BLaER1 treated with 17β-estradiol and CSF1 and Interleukin-3, amounts not matched to agents 10 nM and 100 nM (cell line): ENCODE data around the gene DUSP10.

ENCODE experiments used
- H3K27ac ChIP-seq, 11 experiments: shearing (Covaris generic); formaldehyde crosslinking; 2 replicates each; pipeline ENCODE4 v1.8.1; 2022
- H3K27me3 ChIP-seq, 11 experiments: shearing (Covaris generic); formaldehyde crosslinking; 2 replicates each; pipeline ENCODE4 v1.8.1; 2022
- H3K36me3 ChIP-seq, 11 experiments: shearing (Covaris generic); formaldehyde crosslinking; 2 replicates each; pipeline ENCODE4 v1.8.1; 2022
- H3K4me1 ChIP-seq, 10 experiments: shearing (Covaris generic); formaldehyde crosslinking; 2 replicates each; pipeline ENCODE4 v1.8.1; 2022
- H3K4me2 ChIP-seq, 11 experiments: shearing (Covaris generic); formaldehyde crosslinking; 2 replicates each; pipeline ENCODE4 v1.8.1; 2022
- H3K4me3 ChIP-seq, 10 experiments: shearing (Covaris generic); formaldehyde crosslinking; 2 replicates each; pipeline ENCODE4 v1.8.1; 2022
- H3K9ac ChIP-seq, 11 experiments: shearing (Covaris generic); formaldehyde crosslinking; 2 replicates each; pipeline ENCODE4 v1.8.1; 2022
- H3K9me3 ChIP-seq, 11 experiments: shearing (Covaris generic); formaldehyde crosslinking; replicated peaks in 1 of 11; 2 replicates each; pipeline ENCODE4 v1.8.1; 2022
- H4K20me1 ChIP-seq, 11 experiments: shearing (Covaris generic); formaldehyde crosslinking; 2 replicates each; pipeline ENCODE4 v1.8.1; 2022
- Cebpa-rat ChIP-seq, 11 experiments: shearing (Covaris generic); IDR thresholded peaks; 2 replicates each; pipeline ENCODE4 v1.8.1; 2022

DUSP10 gene

DNA sequence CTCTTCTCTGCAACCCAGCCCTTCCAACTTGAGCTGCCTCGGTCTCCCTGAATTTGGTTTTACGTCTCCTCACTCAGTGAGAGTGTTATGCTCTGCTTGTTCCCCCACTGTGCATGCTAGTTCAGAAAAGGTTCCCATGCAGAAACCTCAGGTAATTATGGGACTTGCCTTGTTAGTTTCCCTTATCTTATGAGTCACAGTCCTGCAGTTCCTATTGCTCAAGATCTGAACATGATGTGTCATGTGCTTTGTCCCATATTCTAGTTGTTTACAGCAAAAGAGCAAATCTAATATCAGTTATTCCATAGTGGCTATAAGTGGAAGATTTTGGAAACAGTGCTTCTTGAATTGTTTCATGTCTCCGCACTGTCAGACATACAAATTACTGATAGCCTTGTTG lies 74.4 kb downstream of the DUSP10 start:
- no peak for TF ChIP-seq Cebpa-rat (IDR thresholded peaks at IDR 0.05)
- peak overlapping the region in 6 of 11 experiments; percentile 23 to 75 (median 50); a peak in 12 of 22 replicates for H3K4me2 ChIP-seq
- peak overlapping the region in 6 of 11 experiments; percentile 9 to 63 (median 44); a peak in 9 of 22 replicates for H3K27ac ChIP-seq
- H3K36me3 ChIP-seq = no peaks in the 10 kb centered on the region
- H3K4me1 ChIP-seq = peaks cover 0 to 33% (median 7%) of the 10 kb centered on the region in 10 experiments; a peak in 10 of 20 replicates
- H3K9me3 ChIP-seq = no peaks in the 10 kb centered on the region
- H4K20me1 ChIP-seq = no peaks in the 10 kb centered on the region
- no peaks in the 10 kb centered on the region for H3K27me3 ChIP-seq
- no peak overlapping the region for H3K9ac ChIP-seq
- no peak overlapping the region for H3K4me3 ChIP-seq

DNA sequence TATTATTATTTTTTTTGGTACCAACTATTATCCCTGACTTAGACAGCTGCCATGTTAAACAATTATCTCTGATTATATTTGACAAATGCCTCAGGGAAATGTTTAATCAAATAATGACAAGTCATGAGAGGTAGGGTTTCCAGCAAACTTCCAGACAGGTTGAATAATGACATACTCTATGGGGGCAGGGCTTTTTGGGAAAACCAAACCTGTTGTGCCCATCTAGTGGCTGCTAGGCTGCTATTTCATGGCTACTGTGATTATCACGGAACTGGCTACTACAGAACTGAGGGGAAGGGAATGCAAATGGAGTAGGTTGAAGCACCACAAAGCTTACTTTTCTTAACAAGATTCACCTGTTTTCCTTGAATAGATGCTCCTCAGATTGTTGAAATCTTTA lies 77.6 kb downstream of the DUSP10 start:
- Histone ChIP-seq H3K9me3 (no peaks in the 10 kb centered on the region), H3K36me3 (no peaks in the 10 kb centered on the region), H3K9ac (no peak overlapping the region), H3K27me3 (no peaks in the 10 kb centered on the region), H3K4me3 (no peak overlapping the region), H4K20me1 (no peaks in the 10 kb centered on the region), H3K4me2 (no peak overlapping the region; a peak in 1 of 22 replicates), H3K4me1 (peaks cover 0 to 26% (median 7%) of the 10 kb centered on the region in 10 experiments; a peak in 10 of 20 replicates), H3K27ac (no peak overlapping the region)
- no peak for TF ChIP-seq Cebpa-rat (IDR thresholded peaks at IDR 0.05)

DNA sequence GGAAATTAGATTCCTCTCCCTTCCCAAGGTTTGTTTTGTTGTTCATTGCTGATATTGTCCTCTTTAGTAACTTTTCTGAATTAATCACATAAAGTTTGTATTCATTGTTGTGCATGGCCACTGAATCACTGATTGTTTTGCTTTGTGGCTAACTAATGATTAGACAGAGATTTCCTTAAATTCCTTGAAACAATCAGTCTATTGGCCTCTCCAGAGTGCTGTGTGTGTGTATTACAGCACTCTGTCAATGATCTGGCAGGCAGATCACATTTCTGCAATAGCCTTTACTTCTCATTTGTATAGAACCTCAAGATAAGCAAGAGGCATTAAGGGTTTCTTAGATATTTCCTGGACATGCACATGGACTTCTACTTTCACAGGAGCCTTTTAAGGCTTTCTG lies 78.6 kb downstream of the DUSP10 start:
- H3K27me3 ChIP-seq = no peaks in the 10 kb centered on the region
- no peaks in the 10 kb centered on the region for H3K9me3 ChIP-seq
- H4K20me1 ChIP-seq = no peaks in the 10 kb centered on the region
- peak overlapping the region in 1 of 11 experiments; percentile 6; a peak in 1 of 22 replicates for H3K4me2 ChIP-seq
- H3K9ac ChIP-seq = no peak overlapping the region
- no peak overlapping the region for H3K27ac ChIP-seq
- peaks cover 0 to 27% (median 7%) of the 10 kb centered on the region in 10 experiments; a peak in 10 of 20 replicates for H3K4me1 ChIP-seq
- no peaks in the 10 kb centered on the region for H3K36me3 ChIP-seq
- no peak overlapping the region for H3K4me3 ChIP-seq
- TF ChIP-seq Cebpa-rat (IDR thresholded peaks at IDR 0.05) = no peak

DNA sequence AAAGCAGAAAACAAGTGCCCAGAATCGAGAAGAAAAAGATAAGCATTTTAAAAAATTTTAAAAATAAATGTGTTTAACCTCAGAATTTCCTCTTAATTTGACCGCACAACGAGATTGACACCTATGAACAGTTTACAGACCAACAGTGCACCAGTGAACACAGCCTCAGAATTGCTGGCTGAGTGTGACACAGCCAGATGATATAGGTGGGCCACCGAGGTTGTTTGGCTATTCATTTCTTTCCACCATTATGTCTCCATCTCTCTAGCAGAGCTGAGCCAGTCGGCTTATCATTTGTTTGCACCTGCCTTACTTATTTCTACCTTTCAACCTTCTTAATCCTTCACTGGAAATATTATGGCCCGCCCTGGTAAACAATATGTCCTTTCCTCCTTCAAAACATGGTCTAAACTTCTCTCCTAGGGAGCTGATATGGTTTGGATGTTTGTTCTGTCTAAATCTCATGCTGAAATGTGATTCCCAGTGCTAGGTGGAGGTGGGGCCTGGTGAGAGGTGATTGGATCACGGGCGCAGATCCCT lies 86.1 kb downstream of the DUSP10 start:
- H3K27me3 ChIP-seq = no peaks in the 10 kb centered on the region
- no peak overlapping the region for H3K9ac ChIP-seq
- H4K20me1 ChIP-seq = no peaks in the 10 kb centered on the region
- no peak overlapping the region for H3K4me2 ChIP-seq
- no peaks in the 10 kb centered on the region for H3K9me3 ChIP-seq
- TF ChIP-seq Cebpa-rat (IDR thresholded peaks at IDR 0.05) = no peak
- peaks cover 0 to 15% (median 0%) of the 10 kb centered on the region in 10 experiments; a peak in 2 of 20 replicates for H3K4me1 ChIP-seq
- H3K36me3 ChIP-seq = no peaks in the 10 kb centered on the region
- no peak overlapping the region for H3K4me3 ChIP-seq
- H3K27ac ChIP-seq = no peak overlapping the region
